ENCODE results near the gene ATR. TPM values are rescaled to one million over a fixed set of nuclear protein-coding genes. Genes with fewer than 3 reads are reported as not detected.

ATR gene
- total and polyA plus RNA-seq, 8 donors = 19.5 to 31.2 (median 29.3) TPM

- H3K9me3 ChIP-seq = no peaks in the 10 kb centered on the region
- DNase-seq (no peak), ATAC-seq (no peak)
- H3K4me3 ChIP-seq = no peak overlapping the region
- H3K36me3 ChIP-seq = peaks cover 0 to 92% of the 10 kb centered on the region in 2 donors
- intact Hi-C loops (cut with DNase I) = no loop called here
- H3K27ac ChIP-seq = no peak overlapping the region
- H3K4me1 ChIP-seq = no peaks in the 10 kb centered on the region
- no peaks in the 10 kb centered on the region for H3K27me3 ChIP-seq
- TF ChIP-seq CTCF (IDR thresholded peaks at IDR 0.05) = no peak
Measured at GRCh38 chr3:142549986-142550385, 28.5 kb downstream of the ATR start.

DNA sequence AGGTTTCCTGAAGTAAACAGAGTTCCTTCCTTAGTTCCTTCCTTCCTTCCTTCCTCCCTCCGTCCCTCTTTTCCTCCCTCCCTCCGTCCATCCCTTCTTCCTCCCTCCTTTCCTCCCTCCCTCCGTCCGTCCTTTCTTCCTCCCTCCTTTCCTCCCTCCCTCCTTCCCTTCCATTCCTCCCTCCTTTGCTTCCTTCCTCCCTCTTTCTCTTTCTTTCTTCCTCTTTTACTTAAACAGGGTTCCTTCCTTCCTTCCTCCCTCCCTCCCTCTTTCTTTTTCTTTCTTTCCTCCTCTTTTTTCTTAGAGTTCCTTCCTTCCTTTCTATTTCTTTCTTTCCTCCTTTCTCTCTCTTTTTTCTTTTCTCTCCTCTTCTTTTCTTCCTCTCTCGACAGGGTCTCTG lies 35.2 kb downstream of the ATR start:
- H3K4me1 ChIP-seq = no peaks in the 10 kb centered on the region
- no peak overlapping the region for H3K27ac ChIP-seq
- ATAC-seq (no peak), DNase-seq (no peak)
- H3K4me3 ChIP-seq = no peak overlapping the region
- no peaks in the 10 kb centered on the region for H3K9me3 ChIP-seq
- peaks cover 0 to 31% of the 10 kb centered on the region in 2 donors for H3K36me3 ChIP-seq
- no peak for TF ChIP-seq CTCF (IDR thresholded peaks at IDR 0.05)
- H3K27me3 ChIP-seq = no peaks in the 10 kb centered on the region
- intact Hi-C loops (cut with DNase I) = no loop called here

DNA sequence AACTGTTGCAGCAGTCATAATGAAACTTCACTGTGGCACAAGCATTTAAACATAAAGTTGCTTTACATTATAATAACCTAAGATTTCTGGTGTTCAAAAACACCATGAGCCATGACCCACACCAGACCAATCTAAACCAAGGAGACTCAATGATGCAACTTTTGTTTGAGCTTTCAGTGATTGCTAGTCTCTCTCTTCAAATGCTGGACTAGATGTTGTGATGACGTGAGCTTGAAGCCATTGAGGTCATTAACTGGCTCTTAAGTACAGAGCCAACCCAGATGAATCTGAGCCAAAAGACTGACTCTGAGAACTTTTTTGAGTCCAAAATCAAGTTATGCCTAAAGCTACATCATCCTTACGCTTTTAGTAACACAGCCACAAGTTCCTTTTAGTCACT lies 36.5 kb downstream of the ATR start:
- Histone ChIP-seq H3K4me3 (no peak overlapping the region), H3K9me3 (no peaks in the 10 kb centered on the region), H3K27ac (no peak overlapping the region), H3K36me3 (peaks cover 0 to 26% of the 10 kb centered on the region in 2 donors), H3K4me1 (no peaks in the 10 kb centered on the region), H3K27me3 (no peaks in the 10 kb centered on the region)
- no peak for ATAC-seq
- no peak for TF ChIP-seq CTCF (IDR thresholded peaks at IDR 0.05)
- no peak for DNase-seq
- intact Hi-C loops (cut with DNase I) = no loop called here

DNA sequence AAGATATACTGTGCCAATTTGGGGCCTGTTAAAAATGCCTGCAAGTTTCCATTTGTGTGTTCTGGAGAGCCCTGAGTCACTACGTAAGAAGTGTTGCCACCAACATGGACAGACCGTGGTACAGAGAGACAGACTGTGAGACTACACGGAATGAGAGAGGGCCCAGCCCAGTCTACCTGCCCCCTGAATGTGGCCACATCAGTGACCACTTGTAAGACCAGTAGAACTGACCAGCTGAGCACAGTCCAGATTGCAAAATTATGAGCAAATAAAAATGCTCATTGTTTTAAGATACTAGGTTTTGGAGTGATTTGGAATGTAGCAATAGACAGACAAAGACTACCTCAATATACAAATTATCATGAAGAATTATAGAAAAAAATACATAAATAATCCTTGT lies 42.0 kb downstream of the ATR start:
- ATAC-seq (no peak), DNase-seq (no peak)
- TF ChIP-seq CTCF (IDR thresholded peaks at IDR 0.05) = no peak
- H3K36me3 ChIP-seq = peaks cover 0 to 56% of the 10 kb centered on the region in 2 donors
- no peaks in the 10 kb centered on the region for H3K4me1 ChIP-seq
- H3K9me3 ChIP-seq = no peaks in the 10 kb centered on the region
- H3K4me3 ChIP-seq = no peak overlapping the region
- H3K27ac ChIP-seq = no peak overlapping the region
- H3K27me3 ChIP-seq = no peaks in the 10 kb centered on the region
- intact Hi-C loops (cut with DNase I) = no loop called here

DNA sequence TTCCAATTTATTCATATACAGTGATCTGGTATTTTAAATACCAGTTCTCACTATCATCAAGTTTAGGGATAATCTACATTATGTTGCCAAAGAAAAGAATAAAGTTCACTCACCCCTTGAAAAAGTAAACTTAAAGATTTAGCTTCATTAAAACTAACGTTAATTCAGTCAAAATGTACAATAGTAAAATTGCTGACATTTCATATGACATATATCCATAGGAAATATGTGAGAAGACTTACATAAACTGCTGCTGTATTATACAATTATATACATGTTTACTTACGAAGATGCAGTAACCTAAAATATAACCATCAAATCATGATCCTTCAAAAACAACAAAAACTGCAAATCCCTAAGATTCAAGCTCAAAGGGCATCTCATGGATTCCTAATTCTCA lies 44.0 kb downstream of the ATR start:
- ATAC-seq (no peak), DNase-seq (no peak)
- Histone ChIP-seq H3K9me3 (no peaks in the 10 kb centered on the region), H3K4me3 (no peak overlapping the region), H3K36me3 (peaks cover 0 to 56% of the 10 kb centered on the region in 2 donors), H3K4me1 (no peaks in the 10 kb centered on the region), H3K27ac (no peak overlapping the region), H3K27me3 (no peaks in the 10 kb centered on the region)
- intact Hi-C loops (cut with DNase I) = no loop called here
- no peak for TF ChIP-seq CTCF (IDR thresholded peaks at IDR 0.05)
